Fibroblast of lung (primary cell): Measurements from ENCODE around the gene ZNF763. TPM values are rescaled to one million over a fixed set of nuclear protein-coding genes. Genes with fewer than 3 reads are reported as not detected.
A peak's percentile ranks its signal among the peaks of the same experiment; 100 is the strongest.
"Not testable (repeated sequence)": the region's sequence is repeated elsewhere in the genome, so short reads cannot be mapped to it uniquely, and the experiment has no call there.

Experiments used
- DNase-seq, 2 donors: peaks; one replicate each; pipeline versions ENCODE4 v3.0.0 to v3.0.0-alpha.2; 2010; ENCODE audit warnings: low read depth in 2 of 2
- H2AFZ ChIP-seq: 2 replicates; pipeline ENCODE4 v1.5.1; 2012; ENCODE audit warnings: low read length, control low read depth, inconsistent platforms
- H3K27ac ChIP-seq: 2 replicates; pipeline ENCODE4 v1.5.1; 2011; ENCODE audit warnings: low read length, control low read depth; ENCODE audit not compliant: insufficient read depth
- H3K27me3 ChIP-seq: 2 replicates; pipeline ENCODE4 v1.5.1; 2011; ENCODE audit warnings: mild to moderate bottlenecking, low read length; ENCODE audit not compliant: control insufficient read depth, insufficient read depth
- H3K36me3 ChIP-seq: 2 replicates; pipeline ENCODE4 v1.5.1; 2011; ENCODE audit warnings: low read length; ENCODE audit not compliant: control insufficient read depth, insufficient read depth
- H3K4me1 ChIP-seq: 2 replicates; pipeline ENCODE4 v1.5.1; 2011; ENCODE audit warnings: low read length; ENCODE audit not compliant: control insufficient read depth, insufficient read depth; ENCODE audit errors: extremely low read depth
- H3K4me2 ChIP-seq: 2 replicates; pipeline ENCODE4 v1.5.1; 2011; ENCODE audit warnings: low read length, control low read depth; ENCODE audit not compliant: insufficient read depth; ENCODE audit errors: extremely low read depth
- H3K4me3 ChIP-seq, 4 experiments: fragments of 200-600 bp in 1 of 4; sonication (generic) in 1 of 4; replicated peaks in 1 of 4; 2 replicates each; pipeline ENCODE4 v1.5.1; 2011 to 2016; ENCODE audit warnings: low read length in 4 of 4, low read depth in 3 of 4, mild to moderate bottlenecking in 3 of 4, control low read depth in 2 of 4, inconsistent platforms in 1 of 4, mixed read lengths in 1 of 4; ENCODE audit not compliant: insufficient read depth in 1 of 4; ENCODE audit errors: control extremely low read depth in 1 of 4
- H3K79me2 ChIP-seq: 2 replicates; pipeline ENCODE4 v1.5.1; 2012; ENCODE audit warnings: mild to moderate bottlenecking, low read length, inconsistent platforms; ENCODE audit not compliant: control insufficient read depth, insufficient read depth
- H3K9ac ChIP-seq: 2 replicates; pipeline ENCODE4 v1.5.1; 2011; ENCODE audit warnings: mild to moderate bottlenecking, low read length, control low read depth; ENCODE audit not compliant: insufficient read depth
- H3K9me3 ChIP-seq: 2 replicates; pipeline ENCODE4 v1.5.1; 2012; ENCODE audit warnings: low read depth, low read length; ENCODE audit not compliant: control insufficient read depth, insufficient read depth
- H4K20me1 ChIP-seq: 2 replicates; pipeline ENCODE4 v1.5.1; 2011; ENCODE audit warnings: low read length; ENCODE audit not compliant: control insufficient read depth, insufficient read depth; ENCODE audit errors: extremely low read depth
- CTCF ChIP-seq, 2 donors: IDR thresholded peaks in 1 of 2; conservative IDR thresholded peaks in 1 of 2; 1 replicate in 1 of 2; 2 replicates in 1 of 2; pipeline ENCODE4 v1.5.1; 2011 to 2012; ENCODE audit warnings: low read length in 2 of 2, control low read depth in 1 of 2, inconsistent platforms in 1 of 2, low read depth in 1 of 2, mild to moderate bottlenecking in 1 of 2
- EZH2 ChIP-seq: IDR thresholded peaks from 2 replicates; pipeline ENCODE4 v1.5.1; 2012; ENCODE audit warnings: low read length, control low read depth, mild to moderate bottlenecking; ENCODE audit errors: missing control alignments
- polyA minus RNA-seq: library from RNA; depleted of rRNA, polyadenylated mRNA; stranded (reverse); fragments of >200 nt; gene quantifications from 2 replicates; pipeline ENCODE4 v1.2.3, GENCODE V29; 2011; ENCODE audit warnings: low replicate concordance
- polyA plus RNA-seq, 2 donors: library from polyadenylated mRNA; depleted of rRNA in 1 of 2; stranded (reverse) in 1 of 2; unstranded in 1 of 2; fragments of >200 nt; gene quantifications; 2 replicates each; pipeline ENCODE4 v1.2.1, GENCODE V29; 2011 to 2012; ENCODE audit warnings: missing spikeins in 1 of 2
- total RNA-seq: library from RNA; depleted of rRNA; stranded (reverse); fragments of >200 nt; gene quantifications from 2 replicates; pipeline ENCODE4 v1.2.1, GENCODE V29; 2014

Gene ZNF763
- 1.3 and 2.5 TPM in 2 replicates for total RNA-seq
- 0.94 and 1.6 TPM in 2 replicates for polyA plus RNA-seq
- polyA plus RNA-seq (2012): 0.51 and 0.55 TPM in 2 replicates
- polyA minus RNA-seq: not detected in 2 replicates

GRCh38 chr19:11964858-11965645 lies at the start of gene ZNF763:
Gene ZNF763 (plus strand): TSS chr19:11965040. CDS start chr19:11965209, 169 bp downstream.
- H3K4me1 ChIP-seq: peaks cover 2% of the 10 kb centered on the region
- H3K27ac ChIP-seq: peak within 1 kb of the TSS; percentile 72
- TF ChIP-seq EZH2 (no peak), CTCF (conservative IDR thresholded peaks at IDR 0.05 in 1 of 2, IDR thresholded peaks at IDR 0.05 in 1 of 2; ENCODE audit: low read depth in 1 of 2, low read length in 2 of 2) (no peak)
- H3K9ac ChIP-seq: peak within 1 kb of the TSS; percentile 67
- H3K4me2 ChIP-seq: peak within 1 kb of the TSS; percentile 80
- DNase-seq: peak; percentile 68 to 81
- no peaks in the 10 kb centered on the region for H3K79me2 ChIP-seq
- H3K9me3 ChIP-seq: no peaks in the 10 kb centered on the region
- H3K4me3 ChIP-seq: peak within 1 kb of the TSS; percentile 69 to 90 (median 82)
- H3K27me3 ChIP-seq: no peaks in the 10 kb centered on the region
- no peaks in the 10 kb centered on the region for H3K36me3 ChIP-seq
- H2AFZ ChIP-seq: peak within 1 kb of the TSS; percentile 95
- H4K20me1 ChIP-seq: no peaks in the 10 kb centered on the region

- TF ChIP-seq EZH2: no peak
- no peak for TF ChIP-seq CTCF (conservative IDR thresholded peaks at IDR 0.05 in 1 of 2, IDR thresholded peaks at IDR 0.05 in 1 of 2; ENCODE audit: low read depth in 1 of 2, low read length in 2 of 2)
- no peak for DNase-seq
- Histone ChIP-seq H4K20me1 (no peaks in the 10 kb centered on the region), H3K36me3 (no peaks in the 10 kb centered on the region), H3K4me2 (no peak overlapping the region), H3K9me3 (no peaks in the 10 kb centered on the region), H3K9ac (no peak overlapping the region), H3K79me2 (peaks cover 13% of the 10 kb centered on the region), H3K27me3 (no peaks in the 10 kb centered on the region), H3K27ac (no peak overlapping the region), H3K4me3 (no peak overlapping the region), H2AFZ (no peak overlapping the region), H3K4me1 (peaks cover 4% of the 10 kb centered on the region)
Measured at GRCh38 chr19:11921852-11922495, 42.9 kb upstream of the ZNF763 start.

- H3K36me3 ChIP-seq: no peaks in the 10 kb centered on the region
- H3K27me3 ChIP-seq: no peaks in the 10 kb centered on the region
- peak within 1 kb of the TSS; percentile 87 for H3K9ac ChIP-seq
- peaks cover 26% of the 10 kb centered on the region for H3K79me2 ChIP-seq
- H4K20me1 ChIP-seq: no peaks in the 10 kb centered on the region
- peak within 1 kb of the TSS; percentile 76 to 98 (median 94) for H3K4me3 ChIP-seq
- peaks cover 4% of the 10 kb centered on the region for H3K4me1 ChIP-seq
- H3K9me3 ChIP-seq: no peaks in the 10 kb centered on the region
- no peak for TF ChIP-seq CTCF (conservative IDR thresholded peaks at IDR 0.05 in 1 of 2, IDR thresholded peaks at IDR 0.05 in 1 of 2; ENCODE audit: low read depth in 1 of 2, low read length in 2 of 2)
- peak within 1 kb of the TSS; percentile 97 for H2AFZ ChIP-seq
- DNase-seq: peak; percentile 87 to 88
- peak within 1 kb of the TSS; percentile 95 for H3K27ac ChIP-seq
- peak within 1 kb of the TSS; percentile 96 for H3K4me2 ChIP-seq
Measured at GRCh38 chr19:11924886-11925650, 39.8 kb upstream of the ZNF763 start, which contains the start of gene ZNF700. Gene ZNF700 (plus strand): TSS chr19:11925107. CDS start chr19:11925211, 104 bp downstream.

GRCh38 chr19:11925651-11926187 lies 39.1 kb upstream of the ZNF763 start:
- not testable (repeated sequence) for DNase-seq, H3K9me3 ChIP-seq, H3K4me1 ChIP-seq, H4K20me1 ChIP-seq, H3K27me3 ChIP-seq, H3K36me3 ChIP-seq
- Histone ChIP-seq H3K27ac (peak overlapping the region; percentile 95), H3K4me3 (peak overlapping the region; percentile 76 to 98 (median 94)), H3K9ac (peak overlapping the region; percentile 87), H3K4me2 (peak overlapping the region; percentile 76), H2AFZ (peak overlapping the region; percentile 97), H3K79me2 (peaks cover 26% of the 10 kb centered on the region)
